Keratinocyte (primary cell): ENCODE data around the gene UFD1. TPM values are rescaled to one million over a fixed set of nuclear protein-coding genes. Genes with fewer than 3 reads are reported as not detected.

ENCODE experiments used
- DNase-seq: peaks from one replicate; pipeline ENCODE4 v3.0.0-alpha.2; 2011; ENCODE audit warnings: low read depth, missing footprints, low spot score
- FAIRE-seq: peaks from 2 replicates; lab custom pipeline; 2011; peaks lifted over from hg19 to GRCh38; lab: Jason Lieb, UNC
- H2AFZ ChIP-seq: 2 replicates; pipeline ENCODE4 v1.6.0; 2012; ENCODE audit warnings: low read length, control low read depth, inconsistent platforms; ENCODE audit not compliant: control insufficient read depth
- H3K27ac ChIP-seq: 2 replicates; pipeline ENCODE4 v1.5.1; 2011; ENCODE audit warnings: low read length; ENCODE audit not compliant: control insufficient read depth, insufficient read depth
- H3K27me3 ChIP-seq: 3 replicates; pipeline ENCODE4 v1.6.0; 2011; ENCODE audit warnings: low read length; ENCODE audit not compliant: control insufficient read depth, insufficient read depth; ENCODE audit errors: extremely low read depth
- H3K36me3 ChIP-seq, 2 experiments: 2 replicates in 1 of 2; 3 replicates in 1 of 2; pipeline ENCODE4 v1.5.1; 2011; ENCODE audit warnings: low read length in 2 of 2, mild to moderate bottlenecking in 1 of 2; ENCODE audit not compliant: control insufficient read depth in 2 of 2, insufficient read depth in 2 of 2; ENCODE audit errors: extremely low read depth in 1 of 2
- H3K4me1 ChIP-seq: 3 replicates; pipeline ENCODE4 v1.5.1; 2011; ENCODE audit warnings: low read length; ENCODE audit not compliant: control insufficient read depth, insufficient read depth; ENCODE audit errors: extremely low read depth
- H3K4me2 ChIP-seq: 3 replicates; pipeline ENCODE4 v1.6.0; 2011; ENCODE audit warnings: low read depth, low read length; ENCODE audit not compliant: control insufficient read depth, insufficient read depth; ENCODE audit errors: extremely low read depth
- H3K4me3 ChIP-seq, 3 experiments: fragments of 200-600 bp in 1 of 3; sonication (generic) in 1 of 3; 2 replicates in 2 of 3; 3 replicates in 1 of 3; pipeline ENCODE4 v1.5.1; 2011 to 2016; ENCODE audit warnings: low read length in 3 of 3, mild to moderate bottlenecking in 3 of 3, control low read depth in 2 of 3, inconsistent platforms in 1 of 3, low read depth in 1 of 3, mixed read lengths in 1 of 3, mixed run types in 1 of 3, moderate library complexity in 1 of 3; ENCODE audit not compliant: control insufficient read depth in 2 of 3, insufficient read depth in 2 of 3; ENCODE audit errors: extremely low read depth in 1 of 3
- H3K79me2 ChIP-seq: 2 replicates; pipeline ENCODE4 v1.6.0; 2012; ENCODE audit warnings: low read length; ENCODE audit not compliant: control insufficient read depth, insufficient read depth
- H3K9ac ChIP-seq: 3 replicates; pipeline ENCODE4 v1.6.0; 2011; ENCODE audit warnings: low read length; ENCODE audit not compliant: control insufficient read depth, insufficient read depth; ENCODE audit errors: extremely low read depth
- H3K9me1 ChIP-seq: 3 replicates; pipeline ENCODE4 v1.6.0; 2011; ENCODE audit warnings: low read length; ENCODE audit not compliant: control insufficient read depth, insufficient read depth; ENCODE audit errors: extremely low read depth
- H3K9me3 ChIP-seq: 2 replicates; pipeline ENCODE4 v1.5.1; 2012; ENCODE audit warnings: low read depth, low read length; ENCODE audit not compliant: control insufficient read depth
- H4K20me1 ChIP-seq: 3 replicates; pipeline ENCODE4 v1.6.0; 2011; ENCODE audit warnings: low read length; ENCODE audit not compliant: control insufficient read depth, insufficient read depth; ENCODE audit errors: extremely low read depth
- CTCF ChIP-seq, 3 experiments: IDR thresholded peaks in 1 of 3; conservative IDR thresholded peaks in 1 of 3; optimal IDR thresholded peaks in 1 of 3; 2 replicates in 2 of 3; 3 replicates in 1 of 3; pipeline versions ENCODE3 to v1.5.1; 2011; ENCODE audit warnings: low read length in 3 of 3, mild to moderate bottlenecking in 3 of 3, moderate library complexity in 2 of 3, control low read depth in 1 of 3, inconsistent platforms in 1 of 3; ENCODE audit not compliant: insufficient read depth in 2 of 3; ENCODE audit errors: extremely low read depth in 1 of 3
- EZH2 ChIP-seq: IDR thresholded peaks from one replicate; pipeline ENCODE4 v1.6.1; 2012; ENCODE audit warnings: inconsistent platforms, mild to moderate bottlenecking, low read length, moderate library complexity
- dilution Hi-C: fragments of 300-500 bp; cut with MboI; formaldehyde crosslinking; loops from one replicate; pipeline ENCODE4 v1.7.0; 2020; ENCODE audit warnings: low sequenced_read_pairs; ENCODE audit not compliant: extremely low pct_ligation_motif_present
- polyA plus RNA-seq, 5 experiments: library from polyadenylated mRNA; depleted of rRNA in 3 of 5; stranded (reverse) in 3 of 5; stranded (forward) in 1 of 5; unstranded in 1 of 5; fragments of >200 nt; gene quantifications; 1 replicate in 1 of 5; 2 replicates in 3 of 5; 3 replicates in 1 of 5; pipeline versions ENCODE4 v1.2.1 to v1.2.3, GENCODE V29; 2011 to 2012; ENCODE audit warnings: missing spikeins in 2 of 5, low read depth in 1 of 5, low replicate concordance in 1 of 5

The UFD1 gene
- polyA plus RNA-seq, 1 donor (not counting 4 experiments of a cell fraction or from before 2014, with no cell fraction given), result 145 TPM

GRCh38 chr22:19455585-19456370 is 23.2 kb downstream of the UFD1 start:
- TF ChIP-seq CTCF (optimal IDR thresholded peaks at IDR 0.05 in 1 of 3, IDR thresholded peaks at IDR 0.05 in 1 of 3, conservative IDR thresholded peaks at IDR 0.05 in 1 of 3; ENCODE audit: extremely low read depth in 1 of 3, insufficient read depth in 2 of 3, low read length in 3 of 3), result no peak
- no peak for TF ChIP-seq EZH2
- Histone ChIP-seq H3K9me3 (no peaks in the 10 kb centered on the region), H2AFZ (no peak overlapping the region), H3K4me3 (no peak overlapping the region), H3K27ac (no peak overlapping the region), H3K27me3 (no peaks in the 10 kb centered on the region), H3K9ac (no peak overlapping the region), H4K20me1 (no peaks in the 10 kb centered on the region), H3K36me3 (peaks cover 39 to 44% of the 10 kb centered on the region in 2 experiments), H3K79me2 (no peaks in the 10 kb centered on the region), H3K4me2 (no peak overlapping the region), H3K4me1 (peaks cover 10% of the 10 kb centered on the region), H3K9me1 (no peaks in the 10 kb centered on the region)
- FAIRE-seq, result no peak
- no peak for DNase-seq
- dilution Hi-C loops, result no loop called here

- H3K79me2 ChIP-seq, result no peaks in the 10 kb centered on the region
- H3K4me2 ChIP-seq, result no peak overlapping the region
- H3K36me3 ChIP-seq, result peaks cover 39 to 44% of the 10 kb centered on the region in 2 experiments
- no peak overlapping the region for H3K27ac ChIP-seq
- no peaks in the 10 kb centered on the region for H3K9me3 ChIP-seq
- FAIRE-seq (no peak), DNase-seq (no peak)
- H3K9me1 ChIP-seq, result no peaks in the 10 kb centered on the region
- H3K4me3 ChIP-seq, result no peak overlapping the region
- no peaks in the 10 kb centered on the region for H3K27me3 ChIP-seq
- no peak overlapping the region for H3K9ac ChIP-seq
- peaks cover 10% of the 10 kb centered on the region for H3K4me1 ChIP-seq
- H4K20me1 ChIP-seq, result no peaks in the 10 kb centered on the region
- dilution Hi-C loops, result no loop called here
- H2AFZ ChIP-seq, result no peak overlapping the region
- TF ChIP-seq CTCF (optimal IDR thresholded peaks at IDR 0.05 in 1 of 3, IDR thresholded peaks at IDR 0.05 in 1 of 3, conservative IDR thresholded peaks at IDR 0.05 in 1 of 3; ENCODE audit: extremely low read depth in 1 of 3, insufficient read depth in 2 of 3, low read length in 3 of 3) (no peak), EZH2 (no peak)
Observed at GRCh38 chr22:19455033-19455432, 24.0 kb downstream of the UFD1 start.
